Measurements from ENCODE around the gene WDR37. TPM values are rescaled to one million over a fixed set of nuclear protein-coding genes. Genes with fewer than 3 reads are reported as not detected.

WDR37 gene
- total RNA-seq, 1 donor from 2014 or later: 10.9 TPM

GRCh38 chr10:1049425-1049958, 6.7 kb upstream of the WDR37 start:
- TF ChIP-seq CTCF (IDR thresholded peaks at IDR 0.05): no peak
- peak overlapping the region; percentile 99 for H3K27ac Mint-ChIP-seq (ENCODE audit: unreplicated experiment)
- DNase-seq (ENCODE audit: low spot score): no peak
- peaks cover 2% of the 10 kb centered on the region for H3K36me3 Mint-ChIP-seq (ENCODE audit: low read depth)
- peaks cover 66% of the 10 kb centered on the region for H3K4me1 Mint-ChIP-seq (ENCODE audit: low read depth)
- H3K4me3 Mint-ChIP-seq (ENCODE audit: unreplicated experiment): peak overlapping the region; percentile 93
- no peaks in the 10 kb centered on the region for H3K9me3 Mint-ChIP-seq (ENCODE audit: low read depth)
- no peaks in the 10 kb centered on the region for H3K27me3 Mint-ChIP-seq (ENCODE audit: low read depth)

- no peak for DNase-seq (ENCODE audit: low spot score)
- Mint-ChIP-seq H3K4me3 (ENCODE audit: unreplicated experiment) (peak overlapping the region; percentile 93), H3K36me3 (ENCODE audit: low read depth) (no peaks in the 10 kb centered on the region), H3K4me1 (ENCODE audit: low read depth) (peaks cover 66% of the 10 kb centered on the region), H3K27ac (ENCODE audit: unreplicated experiment) (peak overlapping the region; percentile 99), H3K27me3 (ENCODE audit: low read depth) (no peaks in the 10 kb centered on the region), H3K9me3 (ENCODE audit: low read depth) (no peaks in the 10 kb centered on the region)
- no peak for TF ChIP-seq CTCF (IDR thresholded peaks at IDR 0.05)
Observed at GRCh38 chr10:1050145-1050544, 6.0 kb upstream of the WDR37 start.

GRCh38 chr10:1050554-1050953, 5.6 kb upstream of the WDR37 start:
- Mint-ChIP-seq H3K27me3 (ENCODE audit: low read depth) (no peaks in the 10 kb centered on the region), H3K4me3 (ENCODE audit: unreplicated experiment) (peak overlapping the region; percentile 38), H3K36me3 (ENCODE audit: low read depth) (no peaks in the 10 kb centered on the region), H3K9me3 (ENCODE audit: low read depth) (no peaks in the 10 kb centered on the region), H3K4me1 (ENCODE audit: low read depth) (peaks cover 66% of the 10 kb centered on the region), H3K27ac (ENCODE audit: unreplicated experiment) (peak overlapping the region; percentile 86)
- no peak for TF ChIP-seq CTCF (IDR thresholded peaks at IDR 0.05)
- DNase-seq (ENCODE audit: low spot score): no peak

GRCh38 chr10:1054684-1055083, 1.5 kb upstream of the WDR37 start:
- no peaks in the 10 kb centered on the region for H3K36me3 Mint-ChIP-seq (ENCODE audit: low read depth)
- peaks cover 67% of the 10 kb centered on the region for H3K4me1 Mint-ChIP-seq (ENCODE audit: low read depth)
- H3K27ac Mint-ChIP-seq (ENCODE audit: unreplicated experiment): peak overlapping the region; percentile 86
- no peak for TF ChIP-seq CTCF (IDR thresholded peaks at IDR 0.05)
- DNase-seq (ENCODE audit: low spot score): no peak
- no peaks in the 10 kb centered on the region for H3K9me3 Mint-ChIP-seq (ENCODE audit: low read depth)
- H3K27me3 Mint-ChIP-seq (ENCODE audit: low read depth): no peaks in the 10 kb centered on the region
- H3K4me3 Mint-ChIP-seq (ENCODE audit: unreplicated experiment): peak overlapping the region; percentile 96

GRCh38 chr10:1057106-1057657, 997 bp downstream of the WDR37 start:
- Mint-ChIP-seq H3K36me3 (ENCODE audit: low read depth) (no peaks in the 10 kb centered on the region), H3K4me1 (ENCODE audit: low read depth) (peaks cover 60% of the 10 kb centered on the region), H3K27ac (ENCODE audit: unreplicated experiment) (peak overlapping the region; percentile 80), H3K27me3 (ENCODE audit: low read depth) (no peaks in the 10 kb centered on the region), H3K9me3 (ENCODE audit: low read depth) (no peaks in the 10 kb centered on the region), H3K4me3 (ENCODE audit: unreplicated experiment) (peak overlapping the region; percentile 89)
- TF ChIP-seq CTCF (IDR thresholded peaks at IDR 0.05): no peak
- DNase-seq (ENCODE audit: low spot score): no peak
